Renal cortical epithelial cell (primary cell): ENCODE data around the gene HOXA11. TPM values are rescaled to one million over a fixed set of nuclear protein-coding genes. Genes with fewer than 3 reads are reported as not detected.

ENCODE experiments used
- DNase-seq: peaks from one replicate; pipeline ENCODE4 v3.0.0-alpha.2; 2011; ENCODE audit warnings: low read depth
- total RNA-seq: library from RNA; depleted of rRNA; stranded (reverse); fragments of >200 nt; gene quantifications from 2 replicates; pipeline ENCODE4 v1.2.3, GENCODE V29; 2014

Gene HOXA11
- total RNA-seq, 1 donor from 2014 or later: 5.4 TPM

DNA sequence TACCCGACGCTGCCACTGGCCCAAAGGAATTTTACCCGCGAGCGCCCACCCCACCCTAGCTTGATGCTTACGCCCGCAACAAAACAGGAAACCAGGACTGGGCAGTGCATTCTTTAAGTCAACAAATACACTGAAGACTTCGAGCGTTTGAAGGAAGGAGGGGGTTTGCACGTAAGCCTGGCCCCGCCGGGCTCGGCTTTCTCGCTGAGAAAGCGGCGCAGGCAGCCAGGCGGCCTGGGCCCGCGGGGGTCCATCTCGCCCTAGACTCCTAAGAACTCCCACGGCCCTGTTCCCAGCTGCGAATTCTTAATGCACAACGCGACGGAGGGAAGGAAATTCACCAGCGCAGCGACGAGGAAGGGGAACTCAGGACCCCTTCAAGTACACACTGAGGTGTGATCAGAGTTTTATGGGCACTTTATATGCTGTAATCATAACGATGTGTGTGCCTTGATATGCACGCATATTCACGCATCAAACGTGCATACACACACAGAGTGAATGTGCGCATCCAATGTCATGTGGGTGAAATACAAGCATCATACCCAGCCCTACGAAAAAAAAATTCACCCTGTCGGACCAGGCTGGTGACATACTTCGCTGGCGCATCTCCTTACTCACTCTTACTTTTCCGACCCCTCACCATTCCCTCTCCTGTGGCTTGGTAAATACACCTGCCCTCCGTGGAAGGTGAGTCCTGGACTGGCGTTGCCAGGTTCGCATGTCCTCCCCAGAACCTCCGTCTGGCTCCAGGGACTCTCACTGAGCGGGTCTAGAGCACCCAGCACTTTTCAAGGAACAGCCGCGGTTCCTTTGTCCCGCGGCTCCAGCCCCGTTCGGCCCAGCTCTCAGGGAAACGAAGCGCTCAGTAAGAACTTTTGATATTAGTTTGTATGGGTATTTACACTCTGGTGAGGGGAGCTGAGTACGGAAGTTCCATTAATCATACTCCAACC is 20.6 kb upstream of the HOXA11 start:
- DNase-seq: no peak

DNA sequence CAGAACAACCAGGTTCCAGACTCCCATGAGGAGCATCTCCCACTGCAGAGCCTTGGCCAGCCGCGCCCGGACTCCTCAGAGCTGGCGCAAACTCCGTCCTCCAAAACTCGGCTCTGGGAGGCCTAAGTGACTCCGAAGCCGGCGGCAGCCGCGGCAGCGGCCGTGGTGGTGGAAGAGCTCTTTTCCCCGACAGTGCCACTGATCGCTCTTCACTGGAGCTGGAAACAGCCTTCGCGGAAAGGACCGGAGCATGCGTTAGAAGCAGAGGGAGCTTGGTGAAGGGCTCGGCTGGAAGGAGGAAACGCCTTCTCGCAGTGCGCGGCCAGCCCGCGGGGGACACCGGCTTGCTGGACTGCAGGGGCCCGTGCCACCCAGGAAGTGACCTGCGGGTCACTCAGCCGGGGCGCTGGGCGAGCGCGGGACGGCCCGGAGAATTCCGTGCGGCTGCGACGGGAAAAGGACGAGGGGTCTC is 19.9 kb upstream of the HOXA11 start:
- no peak for DNase-seq

DNA sequence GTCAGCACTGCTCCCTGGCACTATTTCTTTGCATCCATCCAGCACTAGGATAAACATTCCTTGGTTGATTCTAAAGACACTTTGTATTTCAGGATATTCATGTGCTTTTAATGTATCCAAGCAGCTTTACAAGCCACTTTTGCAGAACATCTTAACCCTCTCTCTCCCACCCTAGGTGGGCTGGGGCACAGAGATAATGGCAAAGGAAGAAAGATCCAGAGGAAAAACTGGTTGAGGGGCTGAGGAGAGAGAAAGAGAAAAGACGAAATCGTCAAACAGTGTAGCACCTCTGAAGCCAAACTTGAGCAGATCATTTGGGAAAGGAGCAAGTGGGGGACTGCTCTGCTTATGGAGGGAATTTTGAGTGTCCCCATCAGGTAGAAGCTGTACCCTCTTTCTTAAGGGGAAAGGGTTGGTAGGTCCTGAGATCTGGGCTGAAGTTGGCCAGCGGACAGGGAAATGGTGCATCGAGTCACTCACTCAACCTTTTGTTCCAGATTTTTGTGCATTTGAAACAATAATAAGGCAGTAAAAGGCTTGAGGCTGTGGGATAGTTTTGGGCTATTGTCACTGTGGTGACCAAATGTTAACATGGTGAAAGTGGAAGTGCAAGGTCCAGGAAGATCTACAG is 19.0 kb upstream of the HOXA11 start:
- no peak for DNase-seq

DNA sequence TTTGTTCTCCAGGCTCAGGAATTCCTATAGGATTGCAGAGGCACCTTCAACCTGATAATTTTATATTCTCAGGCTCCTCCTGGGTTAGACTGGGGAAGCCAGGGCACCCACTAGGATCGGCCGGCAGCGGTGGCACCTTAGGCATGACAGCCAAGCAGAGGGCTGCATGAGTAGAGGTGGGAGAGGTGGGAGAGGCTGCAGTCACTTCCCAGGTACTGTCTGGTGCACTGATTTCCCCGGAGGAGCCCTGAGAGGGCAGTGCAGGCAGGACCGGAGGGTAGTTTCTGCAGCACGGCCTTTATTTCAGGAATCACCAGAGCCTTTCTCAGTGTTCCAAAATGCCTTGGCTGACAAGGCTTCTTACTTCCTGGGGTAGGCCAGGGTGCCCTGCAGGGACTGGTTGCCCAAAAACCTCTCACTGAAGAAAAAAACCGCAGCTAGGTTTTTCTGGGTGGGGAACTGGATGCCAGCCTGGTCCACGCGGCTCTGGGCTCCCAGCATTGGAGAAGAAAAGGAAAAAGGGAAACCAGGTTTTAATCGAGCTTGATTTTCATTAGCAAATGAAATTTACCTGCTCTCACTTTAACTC is 18.4 kb upstream of the HOXA11 start:
- DNase-seq: no peak

DNA sequence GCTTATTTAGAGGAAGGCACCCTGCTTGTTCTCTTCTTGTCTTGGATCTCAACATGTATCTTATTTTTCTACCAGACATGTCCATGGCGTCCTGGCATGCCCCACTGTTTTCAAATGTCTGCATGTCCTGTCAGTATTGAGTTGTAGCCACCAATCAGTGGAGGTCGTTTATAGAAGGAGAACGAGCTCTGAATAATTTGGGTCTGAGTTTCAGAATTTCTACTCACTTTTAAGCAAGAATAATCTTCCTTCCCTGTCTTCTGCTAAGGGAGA is 17.8 kb upstream of the HOXA11 start:
- no peak for DNase-seq

DNA sequence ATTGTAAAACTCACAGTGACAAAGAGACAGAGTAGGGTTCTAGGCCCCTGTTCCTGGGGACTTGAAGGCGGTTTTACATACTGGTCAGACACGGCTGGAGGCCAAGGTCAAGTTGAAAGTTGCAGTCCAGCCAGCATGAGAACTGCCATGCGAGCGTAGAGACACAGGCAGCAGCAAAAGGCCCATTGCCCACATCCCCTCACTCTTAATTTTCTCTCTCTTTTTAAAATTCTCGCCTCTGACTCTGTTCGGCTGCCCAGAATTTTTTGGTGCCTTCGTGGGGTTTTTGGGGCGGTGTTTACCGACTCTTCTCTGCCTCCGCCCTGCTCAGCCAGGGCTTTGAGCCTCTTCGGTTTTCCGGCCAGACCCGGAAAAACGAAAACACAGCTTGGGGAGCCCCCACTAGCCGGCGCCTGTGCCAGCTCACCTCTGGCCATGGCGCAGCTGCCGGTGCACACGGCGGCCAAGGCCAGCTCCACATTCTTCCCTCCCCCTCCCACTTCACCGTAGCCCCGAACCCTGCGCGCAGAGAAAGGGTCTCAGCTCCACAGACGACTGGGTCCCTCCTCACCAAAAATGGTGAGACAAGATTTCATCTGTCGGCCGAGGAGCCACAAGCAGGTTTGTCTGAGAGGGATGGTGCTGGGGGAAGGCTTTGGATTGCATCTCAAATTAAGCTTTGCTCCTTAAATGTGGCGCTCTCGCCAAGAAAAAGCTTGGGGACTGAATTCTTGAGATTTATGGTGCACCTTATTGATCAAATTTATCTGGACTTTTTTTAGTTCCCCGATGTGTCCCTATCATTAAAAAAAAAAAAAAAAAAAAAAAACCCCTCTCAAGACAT is 17.2 kb upstream of the HOXA11 start:
- no peak for DNase-seq

DNA sequence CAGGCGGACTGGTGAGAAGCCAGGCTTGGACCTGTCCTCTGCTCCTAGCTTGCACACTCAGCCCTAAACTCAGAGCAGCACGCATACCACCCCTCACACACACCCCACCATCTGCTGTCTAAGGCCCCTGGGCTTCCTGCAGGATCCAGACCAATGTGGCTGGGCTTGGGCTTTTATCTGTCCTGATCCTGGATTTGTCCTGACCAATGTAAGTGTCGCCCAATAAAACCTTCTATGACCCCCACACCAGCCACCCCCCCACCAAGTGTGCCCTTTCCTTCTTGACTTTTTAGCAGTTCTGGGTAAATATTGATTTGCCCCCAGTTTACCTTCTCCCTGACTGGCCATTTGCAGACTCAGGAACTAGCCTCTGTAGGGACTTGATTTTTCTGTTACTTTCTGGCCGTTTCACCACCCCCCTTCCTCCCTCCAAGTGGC is 16.6 kb upstream of the HOXA11 start:
- no peak for DNase-seq

DNA sequence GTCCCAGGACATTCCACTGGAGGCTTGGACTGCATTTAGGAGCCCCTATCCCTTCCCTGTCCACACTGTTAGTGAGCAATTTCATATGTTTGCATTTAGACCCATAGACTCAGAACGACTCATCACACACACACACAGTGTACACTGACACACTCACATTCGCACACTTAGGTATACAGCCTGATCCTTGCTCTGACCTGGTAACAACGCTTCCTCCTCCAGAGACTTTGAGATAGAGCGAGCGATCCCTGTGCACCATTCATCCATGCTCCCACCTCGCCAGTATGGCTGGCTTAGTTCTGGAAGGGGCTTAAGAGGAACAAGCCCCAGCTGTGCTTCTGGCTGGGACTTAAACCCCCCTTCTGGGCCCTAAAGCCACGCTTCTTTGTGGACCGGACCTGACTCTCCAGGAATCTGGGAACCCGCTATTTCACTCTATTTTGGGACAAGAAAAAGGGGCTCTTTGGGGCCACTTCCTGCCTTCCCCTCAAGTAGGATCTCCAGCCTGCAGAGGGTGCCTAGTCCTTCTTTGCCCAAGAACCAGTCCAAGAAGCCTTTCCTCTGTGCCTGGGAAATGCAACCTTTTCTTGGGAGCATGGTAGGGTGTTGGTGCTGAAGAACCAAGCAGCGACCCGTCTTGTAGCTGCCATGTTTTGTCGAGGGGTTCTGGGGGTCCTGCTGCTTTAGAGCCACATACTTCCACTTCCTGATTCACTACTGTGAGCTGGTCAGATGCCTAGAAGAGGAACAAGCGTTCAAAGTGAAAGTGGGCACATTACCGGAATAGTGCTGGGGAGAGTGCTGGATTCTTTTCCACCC is 15.9 kb upstream of the HOXA11 start:
- DNase-seq: no peak

DNA sequence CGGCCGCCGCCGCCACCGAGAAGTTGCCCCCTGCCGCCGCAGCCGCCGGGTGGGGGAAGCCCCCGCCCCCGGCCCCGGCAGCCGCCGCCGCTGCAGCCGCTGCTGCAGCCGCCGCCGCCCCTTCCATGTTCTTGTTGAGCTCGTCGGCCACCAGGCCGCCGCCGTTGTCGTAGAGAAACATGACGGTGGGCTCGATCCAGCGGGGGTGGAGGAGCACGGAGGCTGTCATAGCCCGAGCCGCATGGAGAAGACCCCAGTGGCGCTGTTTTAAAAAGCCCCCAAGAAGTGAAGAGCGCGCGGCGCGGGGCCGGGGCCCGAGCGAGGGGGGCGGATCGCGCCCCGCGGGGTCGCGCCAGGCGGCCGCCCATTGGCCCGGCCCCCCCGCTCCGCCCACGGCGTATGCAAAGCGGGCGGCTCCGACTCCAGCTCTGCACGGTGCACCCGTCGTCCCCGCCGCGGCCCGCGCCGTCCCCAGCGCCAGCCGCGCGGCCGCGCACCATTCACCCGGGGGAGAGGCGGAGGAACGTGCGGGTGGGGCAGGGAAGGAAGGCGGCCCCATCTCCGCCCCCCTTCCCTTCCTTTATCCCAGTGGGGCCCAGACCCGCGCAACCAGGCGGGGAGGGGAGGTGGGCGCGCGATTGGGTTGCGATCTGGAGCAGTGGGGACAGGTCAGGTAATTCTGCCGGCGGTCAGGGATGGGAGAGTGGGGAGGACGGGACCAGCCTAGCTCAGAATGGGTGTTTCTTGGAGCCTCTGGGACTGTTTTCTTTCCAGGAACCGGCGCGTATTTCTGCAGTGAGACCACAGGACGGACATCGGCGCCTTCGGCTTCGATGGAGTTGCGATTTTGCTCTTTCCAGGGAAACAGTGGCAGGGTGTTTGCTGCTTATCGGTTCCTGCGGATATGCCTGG is 15.1 kb upstream of the HOXA11 start, which contains the start of gene HOXA13:
Gene HOXA13, minus strand, starts transcription at position 243 of the 912 bp plus-strand sequence. Its CDS starts 14 bp downstream, at position 229.
- DNase-seq: no peak

DNA sequence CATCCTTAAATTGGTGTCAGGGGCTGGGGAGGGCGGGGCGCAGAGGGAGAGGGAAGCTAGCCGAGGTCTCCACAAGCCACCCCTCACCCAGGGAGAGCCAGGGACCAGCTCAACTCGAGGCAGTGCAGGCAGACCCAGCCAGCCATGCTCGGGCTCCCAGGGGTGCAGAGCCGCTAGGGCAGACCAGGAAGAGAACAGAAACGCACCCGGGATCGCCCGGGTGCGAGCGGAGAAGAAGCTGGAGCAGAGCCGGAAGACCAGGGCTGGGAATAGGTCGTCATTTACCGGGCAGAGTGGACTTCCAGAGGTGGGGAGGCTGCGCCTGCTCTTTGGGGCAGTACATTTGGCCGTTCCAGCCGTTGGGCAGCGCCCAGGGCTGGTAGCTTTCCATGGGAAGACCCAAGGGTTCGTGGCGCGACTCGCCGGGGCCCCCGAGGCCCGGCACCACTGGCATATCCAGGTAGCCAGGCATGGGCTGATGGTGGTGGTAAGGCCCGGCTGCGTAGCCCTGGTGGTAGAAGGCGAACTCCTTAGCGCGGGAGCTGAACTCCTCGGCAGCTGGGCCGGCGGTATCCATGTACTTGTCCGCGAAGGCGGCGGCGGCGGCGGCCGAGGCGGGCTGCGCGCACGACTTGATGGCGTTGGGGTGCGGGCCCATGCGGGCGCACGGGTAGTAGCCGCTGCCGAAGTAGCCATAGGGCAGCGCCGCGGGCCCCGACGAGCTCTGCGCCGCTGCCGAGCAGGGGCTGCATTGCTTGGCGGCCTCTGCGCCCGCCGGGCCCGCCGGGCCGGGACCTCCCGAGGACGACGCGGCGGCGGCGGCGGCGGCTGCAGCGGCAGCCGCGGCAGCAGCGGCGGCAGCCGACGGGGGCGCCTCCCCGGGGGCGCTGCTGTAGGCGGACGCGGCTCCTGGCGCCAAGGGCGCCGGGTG is 14.1 kb upstream of the HOXA11 start:
- DNase-seq: no peak

DNA sequence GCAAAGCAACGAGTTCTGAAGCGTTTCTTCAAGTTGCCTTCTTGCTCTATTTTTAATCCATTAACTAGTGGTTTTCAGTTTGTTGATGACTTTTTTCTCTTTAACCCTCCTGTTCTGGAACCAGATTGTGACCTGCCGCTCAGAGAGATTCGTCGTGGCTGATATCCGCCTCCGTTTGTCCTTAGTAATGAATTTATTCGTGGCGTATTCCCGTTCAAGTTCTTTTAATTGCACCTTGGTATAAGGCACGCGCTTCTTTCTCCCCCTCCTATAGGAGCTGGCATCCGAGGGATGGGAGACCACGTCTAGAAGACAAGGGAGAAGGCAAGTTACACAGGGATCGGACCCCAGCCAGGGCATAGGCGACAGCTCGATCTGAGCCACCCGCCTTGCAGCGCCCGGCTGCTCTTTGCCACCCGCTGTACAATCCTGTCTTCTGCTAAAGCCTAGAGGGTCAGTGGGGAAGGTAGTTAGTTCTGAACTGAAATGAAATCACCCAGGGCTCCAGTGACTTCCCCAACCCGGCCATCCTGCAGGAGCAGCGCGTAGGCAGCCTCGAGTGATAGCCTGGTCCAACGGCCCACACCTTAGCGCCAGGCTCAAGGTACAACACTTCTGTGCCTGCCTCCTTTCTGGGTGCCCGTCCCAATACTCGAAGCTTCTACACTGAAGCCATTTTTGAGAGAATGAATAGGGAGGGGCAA is 13.3 kb upstream of the HOXA11 start:
- no peak for DNase-seq

DNA sequence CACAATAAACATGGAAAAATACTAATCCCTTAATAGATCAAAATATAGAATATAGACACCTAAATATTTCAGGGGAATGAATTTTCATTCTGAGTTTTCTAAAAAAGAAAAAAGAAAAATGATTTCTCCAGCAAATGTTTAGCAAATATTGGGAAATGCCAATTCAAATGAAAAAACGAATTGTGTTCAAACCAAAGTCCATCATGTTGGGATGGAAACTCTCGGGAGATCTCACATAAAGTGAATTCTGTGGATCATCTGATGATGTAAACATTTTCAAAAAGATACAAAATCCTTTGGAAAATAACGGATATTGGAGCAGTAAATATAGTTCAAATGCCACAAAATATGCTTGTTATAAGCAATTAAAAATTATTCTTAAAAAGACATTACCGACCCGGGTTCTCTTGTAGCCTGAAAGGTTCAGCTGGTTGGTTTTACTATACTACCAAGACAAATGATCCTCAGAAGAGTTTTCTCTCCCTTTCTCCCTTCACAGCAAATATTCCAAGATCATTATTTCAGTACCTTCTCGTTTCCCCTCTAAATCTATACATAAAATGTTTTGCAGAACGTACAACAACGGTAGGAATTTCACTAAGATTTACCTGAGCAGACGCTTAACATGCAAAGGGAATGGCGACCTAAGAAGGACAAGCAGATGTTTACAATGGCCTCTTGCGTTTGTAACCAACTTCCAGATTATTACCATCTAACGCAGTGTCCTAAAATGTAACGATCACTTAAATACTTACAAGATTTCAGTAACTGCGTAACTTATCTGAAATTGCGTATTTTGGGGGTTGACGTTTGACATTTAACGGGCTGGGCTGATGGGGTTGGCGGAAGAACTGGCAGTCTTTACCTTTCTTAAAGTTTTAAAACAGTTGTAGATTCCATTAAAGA is 12.4 kb upstream of the HOXA11 start:
- DNase-seq: no peak

DNA sequence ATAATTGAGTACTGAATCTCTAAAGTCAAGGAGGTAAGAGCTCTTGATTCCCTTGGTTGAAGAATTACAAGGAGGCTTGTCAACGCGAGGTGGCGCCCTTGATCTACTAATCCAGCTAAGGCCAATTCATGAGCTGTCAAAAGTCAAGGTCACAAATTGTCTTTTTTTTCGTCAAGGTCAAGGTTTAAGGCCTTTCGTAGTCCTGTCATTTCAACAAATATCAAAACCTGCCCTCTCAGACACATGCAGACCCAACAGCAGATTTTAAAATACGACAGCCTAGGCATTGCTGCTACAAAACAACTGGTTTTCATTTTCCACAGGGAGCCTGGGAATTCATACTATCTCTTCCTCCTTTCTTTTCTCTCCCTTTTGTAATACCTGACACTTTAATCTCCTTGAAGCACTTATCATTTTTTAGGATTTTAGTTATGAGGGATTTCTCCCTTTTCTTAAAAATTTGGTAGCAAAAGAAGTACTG is 11.3 kb upstream of the HOXA11 start:
- DNase-seq: peak; percentile 69

DNA sequence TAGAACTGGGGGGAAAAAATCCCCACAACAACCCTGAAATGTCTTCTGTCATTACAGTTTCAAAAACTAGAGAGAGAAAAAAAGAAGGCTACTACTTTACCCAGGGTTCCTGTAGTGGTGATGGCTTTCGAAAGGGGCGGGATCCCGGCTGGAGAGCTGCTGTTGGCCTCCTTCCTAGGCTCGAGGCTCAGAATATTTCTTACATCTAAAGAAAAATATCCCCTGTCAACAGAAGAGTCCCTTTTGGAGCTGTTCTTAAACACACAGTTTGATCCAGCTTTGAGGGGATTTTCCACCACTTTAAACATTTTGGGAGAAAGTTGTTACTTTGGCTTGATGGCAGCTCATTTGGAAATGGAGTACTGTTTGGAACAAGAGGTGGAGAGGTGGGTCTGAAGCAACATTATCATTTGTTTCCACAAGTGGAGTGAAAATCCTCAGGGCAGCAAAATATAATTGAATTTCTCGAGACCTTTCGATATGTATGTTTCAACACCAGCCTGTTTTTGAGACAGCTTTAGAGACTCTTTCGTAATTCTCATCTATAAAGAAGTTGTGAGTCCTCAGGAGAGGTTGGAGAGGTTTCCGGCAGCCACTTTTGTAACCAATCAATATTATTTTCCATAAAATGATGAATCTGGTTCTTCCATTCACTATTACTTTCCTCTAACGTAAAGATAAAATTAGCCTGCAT is 9.8 kb upstream of the HOXA11 start:
- DNase-seq: no peak

DNA sequence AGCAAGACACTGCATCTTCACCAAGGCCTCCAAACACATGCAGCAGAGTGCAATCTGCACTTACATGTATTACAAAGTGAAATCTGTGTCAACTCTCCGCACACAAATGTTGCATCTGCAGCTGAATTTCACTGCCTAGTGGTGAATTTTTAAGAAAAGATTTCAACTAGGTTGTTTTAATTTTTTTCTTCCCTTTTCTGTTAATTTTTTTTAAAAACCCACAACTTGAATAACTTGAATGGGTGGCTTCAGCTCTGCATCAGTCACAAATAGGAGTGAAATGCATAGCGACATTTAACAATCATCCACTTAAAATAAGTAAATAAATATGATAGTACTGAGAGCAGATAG is 8.9 kb upstream of the HOXA11 start:
- DNase-seq: no peak

DNA sequence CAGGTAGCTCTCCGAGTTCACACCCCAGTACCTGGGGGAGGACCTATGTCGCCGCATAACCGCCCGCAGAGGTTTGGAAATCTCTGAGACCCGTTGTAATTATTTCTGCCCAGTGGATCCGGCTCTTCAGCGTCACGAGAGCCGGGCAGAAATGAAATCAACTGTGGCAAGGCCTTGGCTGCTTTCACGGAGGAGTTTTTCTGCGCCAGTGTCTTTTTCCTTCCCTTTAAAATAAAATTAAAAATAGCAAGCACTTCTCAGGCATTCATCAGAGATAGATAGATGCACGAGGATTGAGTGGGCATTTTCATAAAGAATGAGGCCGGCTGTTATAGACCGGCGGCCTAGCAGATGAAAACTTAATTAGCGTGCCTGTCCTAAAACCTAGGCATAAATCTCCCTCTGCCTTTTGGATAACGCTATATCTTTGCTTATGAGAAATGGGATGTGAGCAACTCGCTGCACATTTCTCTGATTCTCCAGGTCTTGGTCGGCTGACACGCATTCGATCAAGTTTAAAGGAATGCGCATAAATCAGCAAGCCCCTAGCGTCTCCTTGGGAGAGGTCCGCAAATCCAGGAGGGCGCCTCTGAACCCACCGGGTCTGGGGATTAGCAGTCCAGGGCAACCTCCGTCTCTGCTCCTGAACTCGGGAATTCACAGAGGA is 8.4 kb upstream of the HOXA11 start:
- DNase-seq: no peak
